GM19452 (cell line): ENCODE measurements around the gene COBL.

Source experiments
- ATAC-seq: cut with Tn5 transposase; IDR thresholded peaks from one replicate; pipeline ENCODE4 v1.9.1; 2021; ENCODE audit not compliant: unreplicated experiment

Gene COBL

GRCh38 chr7:51029701-51030191 lies 286.9 kb downstream of the COBL start:
- no peak for ATAC-seq

- ATAC-seq, result no peak
These were observed 287.5 kb downstream of the COBL start for GRCh38 chr7:51029131-51029530.

GRCh38 chr7:51027935-51028830 lies 288.4 kb downstream of the COBL start:
- no peak for ATAC-seq

GRCh38 chr7:51027106-51027934 lies 289.3 kb downstream of the COBL start:
- ATAC-seq, result no peak

- ATAC-seq, result no peak
These were observed 290.3 kb downstream of the COBL start for GRCh38 chr7:51026341-51026740.

GRCh38 chr7:51025668-51026067 lies 290.9 kb downstream of the COBL start:
- ATAC-seq, result no peak

- no peak for ATAC-seq
These were observed 291.7 kb downstream of the COBL start for GRCh38 chr7:51024867-51025266.

- no peak for ATAC-seq
These were observed 293.1 kb downstream of the COBL start for GRCh38 chr7:51023547-51023946.

- no peak for ATAC-seq
These were observed 293.8 kb downstream of the COBL start for GRCh38 chr7:51022821-51023220.

GRCh38 chr7:51021906-51022570 lies 294.6 kb downstream of the COBL start:
- no peak for ATAC-seq

- no peak for ATAC-seq
These were observed 295.7 kb downstream of the COBL start for GRCh38 chr7:51020944-51021343.

- ATAC-seq, result no peak
These were observed 296.4 kb downstream of the COBL start for GRCh38 chr7:51019891-51020870.

GRCh38 chr7:51019191-51019844 lies 297.3 kb downstream of the COBL start:
- no peak for ATAC-seq

GRCh38 chr7:51017576-51018535 lies 298.8 kb downstream of the COBL start:
- ATAC-seq, result no peak

- ATAC-seq, result no peak
These were observed 300.1 kb downstream of the COBL start for GRCh38 chr7:51016546-51016945.

GRCh38 chr7:51015581-51015980 lies 301.0 kb downstream of the COBL start:
- ATAC-seq, result no peak

GRCh38 chr7:51014811-51015210 lies 301.8 kb downstream of the COBL start:
- no peak for ATAC-seq

GRCh38 chr7:51013861-51014511 lies 302.6 kb downstream of the COBL start:
- no peak for ATAC-seq
